Measurements from ENCODE around the gene CLINT1. TPM values are rescaled to one million over a fixed set of nuclear protein-coding genes. Genes with fewer than 3 reads are reported as not detected.

The CLINT1 gene
- total RNA-seq, 1 experiment from 2014 or later: 79.6 TPM

DNA sequence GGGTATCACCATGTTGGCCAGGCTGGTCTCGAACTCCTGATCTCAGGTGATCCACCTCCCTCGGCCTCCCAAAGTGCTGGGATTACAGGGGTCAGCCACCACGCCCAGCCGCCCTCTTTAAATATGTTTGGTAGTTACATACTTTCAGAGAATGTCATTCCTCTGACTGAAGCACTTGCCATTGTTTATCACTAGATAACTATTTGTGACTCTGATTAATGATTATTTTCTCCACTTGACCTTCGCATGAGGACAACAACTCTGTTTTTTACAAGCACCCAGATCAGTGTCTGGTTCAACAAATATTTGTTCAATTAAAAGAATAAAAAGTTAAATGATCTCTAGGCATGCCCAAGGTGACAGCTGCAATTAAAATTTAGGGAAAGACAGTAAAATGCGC lies 56.2 kb downstream of the CLINT1 start (continued):
- TF ChIP-seq ZNF532 (CRISPR knock-in tag; IDR thresholded peaks at IDR 0.05; ENCODE audit: borderline replicate concordance) (no peak), PRRX2 (CRISPR knock-in tag; IDR thresholded peaks at IDR 0.05) (no peak), ZBTB21 (CRISPR knock-in tag; IDR thresholded peaks at IDR 0.05; ENCODE audit: borderline replicate concordance) (no peak), SMAD3 (CRISPR knock-in tag; IDR thresholded peaks at IDR 0.05; ENCODE audit: borderline replicate concordance) (no peak)
- TF ChIP-seq, protein P1, sequence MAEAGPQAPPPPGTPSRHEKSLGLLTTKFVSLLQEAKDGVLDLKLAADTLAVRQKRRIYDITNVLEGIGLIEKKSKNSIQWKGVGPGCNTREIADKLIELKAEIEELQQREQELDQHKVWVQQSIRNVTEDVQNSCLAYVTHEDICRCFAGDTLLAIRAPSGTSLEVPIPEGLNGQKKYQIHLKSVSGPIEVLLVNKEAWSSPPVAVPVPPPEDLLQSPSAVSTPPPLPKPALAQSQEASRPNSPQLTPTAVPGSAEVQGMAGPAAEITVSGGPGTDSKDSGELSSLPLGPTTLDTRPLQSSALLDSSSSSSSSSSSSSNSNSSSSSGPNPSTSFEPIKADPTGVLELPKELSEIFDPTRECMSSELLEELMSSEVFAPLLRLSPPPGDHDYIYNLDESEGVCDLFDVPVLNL (CRISPR knock-in tag; IDR thresholded peaks at IDR 0.05; ENCODE audit: borderline replicate concordance, low read depth): no peak
- TF ChIP-seq, protein P2, sequence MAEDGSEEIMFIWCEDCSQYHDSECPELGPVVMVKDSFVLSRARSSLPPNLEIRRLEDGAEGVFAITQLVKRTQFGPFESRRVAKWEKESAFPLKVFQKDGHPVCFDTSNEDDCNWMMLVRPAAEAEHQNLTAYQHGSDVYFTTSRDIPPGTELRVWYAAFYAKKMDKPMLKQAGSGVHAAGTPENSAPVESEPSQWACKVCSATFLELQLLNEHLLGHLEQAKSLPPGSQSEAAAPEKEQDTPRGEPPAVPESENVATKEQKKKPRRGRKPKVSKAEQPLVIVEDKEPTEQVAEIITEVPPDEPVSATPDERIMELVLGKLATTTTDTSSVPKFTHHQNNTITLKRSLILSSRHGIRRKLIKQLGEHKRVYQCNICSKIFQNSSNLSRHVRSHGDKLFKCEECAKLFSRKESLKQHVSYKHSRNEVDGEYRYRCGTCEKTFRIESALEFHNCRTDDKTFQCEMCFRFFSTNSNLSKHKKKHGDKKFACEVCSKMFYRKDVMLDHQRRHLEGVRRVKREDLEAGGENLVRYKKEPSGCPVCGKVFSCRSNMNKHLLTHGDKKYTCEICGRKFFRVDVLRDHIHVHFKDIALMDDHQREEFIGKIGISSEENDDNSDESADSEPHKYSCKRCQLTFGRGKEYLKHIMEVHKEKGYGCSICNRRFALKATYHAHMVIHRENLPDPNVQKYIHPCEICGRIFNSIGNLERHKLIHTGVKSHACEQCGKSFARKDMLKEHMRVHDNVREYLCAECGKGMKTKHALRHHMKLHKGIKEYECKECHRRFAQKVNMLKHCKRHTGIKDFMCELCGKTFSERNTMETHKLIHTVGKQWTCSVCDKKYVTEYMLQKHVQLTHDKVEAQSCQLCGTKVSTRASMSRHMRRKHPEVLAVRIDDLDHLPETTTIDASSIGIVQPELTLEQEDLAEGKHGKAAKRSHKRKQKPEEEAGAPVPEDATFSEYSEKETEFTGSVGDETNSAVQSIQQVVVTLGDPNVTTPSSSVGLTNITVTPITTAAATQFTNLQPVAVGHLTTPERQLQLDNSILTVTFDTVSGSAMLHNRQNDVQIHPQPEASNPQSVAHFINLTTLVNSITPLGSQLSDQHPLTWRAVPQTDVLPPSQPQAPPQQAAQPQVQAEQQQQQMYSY (CRISPR knock-in tag; IDR thresholded peaks at IDR 0.05): no peak

- no peak for ATAC-seq
- CTCF ChIA-PET: interaction anchor here (1.0 kb wide), 1 partner anchor 57 kb away, joined by 4 read pairs; no protein-coding TSS in a partner anchor
- no peaks in the 10 kb centered on the region for H3K4me1 Mint-ChIP-seq
Observed at GRCh38 chr5:157800137-157800536, 58.8 kb downstream of the CLINT1 start.

More at GRCh38 chr5:157800137-157800536, 58.8 kb downstream of the CLINT1 start:
- DNase-seq (ENCODE audit: low spot score): no peak
- POLR2A ChIA-PET: no interaction called here
- Mint-ChIP-seq H3K36me3 (peaks cover 35% of the 10 kb centered on the region), H3K4me3 (no peak overlapping the region), H3K27me3 (ENCODE audit: low read depth) (no peaks in the 10 kb centered on the region), H3K9me3 (no peaks in the 10 kb centered on the region), H3K27ac (no peak overlapping the region)
- TF ChIP-seq CREM (CRISPR knock-in tag; IDR thresholded peaks at IDR 0.05) (no peak), EMX1 (CRISPR knock-in tag; IDR thresholded peaks at IDR 0.05) (no peak), HMGXB4 (CRISPR knock-in tag; IDR thresholded peaks at IDR 0.05) (no peak), FOXP1 (CRISPR knock-in tag; IDR thresholded peaks at IDR 0.05; ENCODE audit: borderline replicate concordance) (no peak), ZNF219 (CRISPR knock-in tag; IDR thresholded peaks at IDR 0.05; ENCODE audit: borderline replicate concordance) (no peak), ZNF317 (CRISPR knock-in tag; IDR thresholded peaks at IDR 0.05; ENCODE audit: borderline replicate concordance, low read depth) (no peak), MYBL2 (CRISPR knock-in tag; IDR thresholded peaks at IDR 0.05) (no peak), CTCF (IDR thresholded peaks at IDR 0.05) (no peak), NFYB (CRISPR knock-in tag; conservative IDR thresholded peaks at IDR 0.05; ENCODE audit: low read depth) (no peak), IRF2 (CRISPR knock-in tag; IDR thresholded peaks at IDR 0.05; ENCODE audit: borderline replicate concordance, low read depth) (no peak), ZNF416 (CRISPR knock-in tag; IDR thresholded peaks at IDR 0.05) (no peak)
- TF ChIP-seq, protein P3, sequence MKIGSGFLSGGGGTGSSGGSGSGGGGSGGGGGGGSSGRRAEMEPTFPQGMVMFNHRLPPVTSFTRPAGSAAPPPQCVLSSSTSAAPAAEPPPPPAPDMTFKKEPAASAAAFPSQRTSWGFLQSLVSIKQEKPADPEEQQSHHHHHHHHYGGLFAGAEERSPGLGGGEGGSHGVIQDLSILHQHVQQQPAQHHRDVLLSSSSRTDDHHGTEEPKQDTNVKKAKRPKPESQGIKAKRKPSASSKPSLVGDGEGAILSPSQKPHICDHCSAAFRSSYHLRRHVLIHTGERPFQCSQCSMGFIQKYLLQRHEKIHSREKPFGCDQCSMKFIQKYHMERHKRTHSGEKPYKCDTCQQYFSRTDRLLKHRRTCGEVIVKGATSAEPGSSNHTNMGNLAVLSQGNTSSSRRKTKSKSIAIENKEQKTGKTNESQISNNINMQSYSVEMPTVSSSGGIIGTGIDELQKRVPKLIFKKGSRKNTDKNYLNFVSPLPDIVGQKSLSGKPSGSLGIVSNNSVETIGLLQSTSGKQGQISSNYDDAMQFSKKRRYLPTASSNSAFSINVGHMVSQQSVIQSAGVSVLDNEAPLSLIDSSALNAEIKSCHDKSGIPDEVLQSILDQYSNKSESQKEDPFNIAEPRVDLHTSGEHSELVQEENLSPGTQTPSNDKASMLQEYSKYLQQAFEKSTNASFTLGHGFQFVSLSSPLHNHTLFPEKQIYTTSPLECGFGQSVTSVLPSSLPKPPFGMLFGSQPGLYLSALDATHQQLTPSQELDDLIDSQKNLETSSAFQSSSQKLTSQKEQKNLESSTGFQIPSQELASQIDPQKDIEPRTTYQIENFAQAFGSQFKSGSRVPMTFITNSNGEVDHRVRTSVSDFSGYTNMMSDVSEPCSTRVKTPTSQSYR (CRISPR knock-in tag; IDR thresholded peaks at IDR 0.05): no peak

All from WTC11 (cell line).